Activated naive CD8-positive, alpha-beta T cell treated with anti-CD3 and anti-CD28 coated beads, Interleukin-2, amount 50 U/mL, for 16 hours (primary cell): Measurements from ENCODE around the gene RCCD1.

Experiments used
- DNase-seq: peaks from one replicate; pipeline ENCODE4 v3.0.0-alpha.2; 2020; ENCODE audit warnings: low read depth, low spot score

RCCD1 gene

GRCh38 chr15:90942354-90943120, 12.1 kb upstream of the RCCD1 start:
- no peak for DNase-seq

GRCh38 chr15:90945091-90945490, 9.6 kb upstream of the RCCD1 start:
- DNase-seq = no peak

- DNase-seq = no peak
Observed at GRCh38 chr15:90946538-90946937, 8.1 kb upstream of the RCCD1 start.

GRCh38 chr15:90946941-90947576, 7.6 kb upstream of the RCCD1 start:
- DNase-seq = no peak

- no peak for DNase-seq
Observed at GRCh38 chr15:90947577-90948357, 6.9 kb upstream of the RCCD1 start.

- DNase-seq = no peak
Observed at GRCh38 chr15:90948506-90948905, 6.2 kb upstream of the RCCD1 start.

GRCh38 chr15:90949979-90950675, 4.6 kb upstream of the RCCD1 start:
- no peak for DNase-seq

- no peak for DNase-seq
Observed at GRCh38 chr15:90950676-90951075, 4.0 kb upstream of the RCCD1 start.

GRCh38 chr15:90952901-90953677, 1.6 kb upstream of the RCCD1 start:
- DNase-seq = no peak

- no peak for DNase-seq
Observed at GRCh38 chr15:90953947-90954711, 555 bp upstream of the RCCD1 start.

GRCh38 chr15:90955624-90956273, 1.1 kb downstream of the RCCD1 start:
- DNase-seq = no peak

GRCh38 chr15:90956274-90957030, 1.8 kb downstream of the RCCD1 start:
- peak; percentile 19 for DNase-seq

GRCh38 chr15:90957031-90957790, 2.5 kb downstream of the RCCD1 start:
- DNase-seq = no peak

GRCh38 chr15:90957791-90958190, 3.1 kb downstream of the RCCD1 start:
- DNase-seq = no peak

GRCh38 chr15:90959028-90959595, 4.4 kb downstream of the RCCD1 start:
- DNase-seq = no peak

GRCh38 chr15:90959894-90960293, 5.2 kb downstream of the RCCD1 start:
- no peak for DNase-seq

- no peak for DNase-seq
Observed at GRCh38 chr15:90960298-90961091, 5.8 kb downstream of the RCCD1 start.
